ENCODE data around the gene MYOD1. TPM values are rescaled to one million over a fixed set of nuclear protein-coding genes. Genes with fewer than 3 reads are reported as not detected.

MYOD1 gene
- total RNA-seq, 1 experiment from 2014 or later, result not detected

DNA sequence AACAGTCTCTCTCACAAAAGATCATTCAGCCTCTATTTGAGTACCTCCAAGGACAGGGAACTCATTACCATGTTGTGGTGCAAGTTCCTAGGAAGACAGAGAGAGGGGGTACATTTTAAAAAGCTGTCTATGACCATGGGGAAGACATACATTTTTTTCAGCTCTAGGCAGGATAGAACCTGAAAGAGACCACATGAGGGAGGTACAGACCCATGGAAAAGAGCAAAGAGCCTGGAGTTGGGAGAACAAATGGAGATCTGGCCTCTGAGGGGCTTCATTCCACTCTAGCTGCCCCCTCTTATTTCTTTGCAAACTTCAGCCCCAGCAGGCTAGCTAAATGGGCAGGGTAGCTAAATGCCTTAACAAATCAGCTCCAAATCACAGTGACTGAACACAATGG is 51.5 kb downstream of the MYOD1 start:
- Histone ChIP-seq H3K4me1 (ENCODE audit: insufficient read depth, low read length, poor library complexity, severe bottlenecking) (no peaks in the 10 kb centered on the region), H3K4me3 (ENCODE audit: low read depth, low read length, poor library complexity, severe bottlenecking) (no peak overlapping the region), H3K36me3 (ENCODE audit: insufficient read depth, low read length, poor library complexity, severe bottlenecking) (no peaks in the 10 kb centered on the region), H3K27ac (ENCODE audit: low read depth, low read length, poor library complexity, severe bottlenecking) (no peak overlapping the region), H3K9me3 (ENCODE audit: low read depth, low read length, poor library complexity, severe bottlenecking) (no peaks in the 10 kb centered on the region), H3K27me3 (replicated peaks; ENCODE audit: insufficient read depth, low read depth, low read length, poor library complexity) (no peaks in the 10 kb centered on the region)
- ChIA-PET CTCF (interaction anchor here (0.6 kb wide), 1 partner anchor 40 kb away, joined by 3 read pairs; no protein-coding TSS in a partner anchor), POLR2A (ENCODE audit: low non-redundant PET) (no interaction called here)
- TF ChIP-seq, protein P1, sequence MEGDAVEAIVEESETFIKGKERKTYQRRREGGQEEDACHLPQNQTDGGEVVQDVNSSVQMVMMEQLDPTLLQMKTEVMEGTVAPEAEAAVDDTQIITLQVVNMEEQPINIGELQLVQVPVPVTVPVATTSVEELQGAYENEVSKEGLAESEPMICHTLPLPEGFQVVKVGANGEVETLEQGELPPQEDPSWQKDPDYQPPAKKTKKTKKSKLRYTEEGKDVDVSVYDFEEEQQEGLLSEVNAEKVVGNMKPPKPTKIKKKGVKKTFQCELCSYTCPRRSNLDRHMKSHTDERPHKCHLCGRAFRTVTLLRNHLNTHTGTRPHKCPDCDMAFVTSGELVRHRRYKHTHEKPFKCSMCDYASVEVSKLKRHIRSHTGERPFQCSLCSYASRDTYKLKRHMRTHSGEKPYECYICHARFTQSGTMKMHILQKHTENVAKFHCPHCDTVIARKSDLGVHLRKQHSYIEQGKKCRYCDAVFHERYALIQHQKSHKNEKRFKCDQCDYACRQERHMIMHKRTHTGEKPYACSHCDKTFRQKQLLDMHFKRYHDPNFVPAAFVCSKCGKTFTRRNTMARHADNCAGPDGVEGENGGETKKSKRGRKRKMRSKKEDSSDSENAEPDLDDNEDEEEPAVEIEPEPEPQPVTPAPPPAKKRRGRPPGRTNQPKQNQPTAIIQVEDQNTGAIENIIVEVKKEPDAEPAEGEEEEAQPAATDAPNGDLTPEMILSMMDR (conservative IDR thresholded peaks at IDR 0.05; ENCODE audit: low read depth, low read length), result no peak; the same call in 1 of the 2 replicates
- no peak for TF ChIP-seq EZH2 (IDR thresholded peaks at IDR 0.05; ENCODE audit: borderline replicate concordance, low read depth, low read length, poor library complexity, severe bottlenecking)
- BruUV-seq (replicated peaks), result no TSS peak
- intact Hi-C loops (cut with micrococcal nuclease; ENCODE audit: unreplicated experiment), result no loop called here
- no peak for DNase-seq (ENCODE audit: low spot score)

DNA sequence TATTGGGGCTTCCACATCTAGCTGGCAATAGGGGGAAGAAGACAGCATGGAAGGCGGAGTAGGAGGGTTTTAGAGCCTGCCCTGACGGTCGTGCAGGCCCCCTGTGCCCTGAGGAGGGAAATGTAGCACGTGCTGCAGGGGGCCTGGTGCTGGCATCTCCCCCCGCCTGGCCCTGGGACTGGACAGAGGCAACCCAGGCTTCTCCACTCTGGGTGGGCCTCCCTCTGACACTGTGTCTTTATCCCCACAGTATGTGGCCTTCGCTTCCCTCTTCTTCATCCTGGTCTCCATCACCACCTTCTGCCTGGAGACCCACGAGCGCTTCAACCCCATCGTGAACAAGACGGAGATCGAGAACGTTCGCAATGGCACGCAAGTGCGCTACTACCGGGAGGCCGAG is 52.0 kb downstream of the MYOD1 start:
- Histone ChIP-seq H3K4me1 (ENCODE audit: insufficient read depth, low read length, poor library complexity, severe bottlenecking) (no peaks in the 10 kb centered on the region), H3K36me3 (ENCODE audit: insufficient read depth, low read length, poor library complexity, severe bottlenecking) (no peaks in the 10 kb centered on the region), H3K4me3 (ENCODE audit: low read depth, low read length, poor library complexity, severe bottlenecking) (no peak overlapping the region), H3K27me3 (replicated peaks; ENCODE audit: insufficient read depth, low read depth, low read length, poor library complexity) (no peaks in the 10 kb centered on the region), H3K9me3 (ENCODE audit: low read depth, low read length, poor library complexity, severe bottlenecking) (no peaks in the 10 kb centered on the region), H3K27ac (ENCODE audit: low read depth, low read length, poor library complexity, severe bottlenecking) (no peak overlapping the region)
- POLR2A ChIA-PET (ENCODE audit: low non-redundant PET), result no interaction called here
- TF ChIP-seq, protein P1 (conservative IDR thresholded peaks at IDR 0.05; ENCODE audit: low read depth, low read length), result no peak
- no peak for TF ChIP-seq EZH2 (IDR thresholded peaks at IDR 0.05; ENCODE audit: borderline replicate concordance, low read depth, low read length, poor library complexity, severe bottlenecking)
- CTCF ChIA-PET, result interaction anchor here (0.6 kb wide), 1 partner anchor 40 kb away, joined by 3 read pairs; no protein-coding TSS in a partner anchor
- no TSS peak for BruUV-seq (replicated peaks)
- DNase-seq (ENCODE audit: low spot score), result no peak
- intact Hi-C loops (cut with micrococcal nuclease; ENCODE audit: unreplicated experiment), result no loop called here

Other genes starting within 250 kb of the MYOD1 start
- gene ABCC8, start 242.7 kb upstream of the MYOD1 start, total RNA-seq (2021), result not detected in 2 replicates
- gene USH1C, start 175.2 kb upstream of the MYOD1 start, total RNA-seq (2021), result not detected in 2 replicates
- not detected in 2 replicates for gene OTOG, start 172.3 kb upstream of the MYOD1 start, total RNA-seq (2021)
- gene KCNC1, start 15.2 kb downstream of the MYOD1 start, total RNA-seq (2021), result 0.09 and 0.13 TPM in 2 replicates